H9 (cell line): Measurements from ENCODE around the gene CPXM2. TPM values are rescaled to one million over a fixed set of nuclear protein-coding genes. Genes with fewer than 3 reads are reported as not detected.

Experiments used
- DNase-seq: peaks from one replicate; pipeline ENCODE4 v3.0.0-alpha.2; 2017
- H2AFZ ChIP-seq: one replicate; pipeline ENCODE4 v1.6.1; 2013; ENCODE audit warnings: mild to moderate bottlenecking, low read length, control low read depth, moderate library complexity
- H2AK5ac ChIP-seq: 2 replicates; pipeline ENCODE4 v1.6.1; 2013; ENCODE audit warnings: low read length, control low read depth, mixed read lengths; ENCODE audit not compliant: insufficient read length
- H2BK120ac ChIP-seq: one replicate; pipeline ENCODE4 v1.6.1; 2013; ENCODE audit warnings: low read depth, mild to moderate bottlenecking, low read length, control low read depth, inconsistent platforms; ENCODE audit not compliant: poor library complexity, severe bottlenecking
- H2BK12ac ChIP-seq: 2 replicates; pipeline ENCODE4 v1.6.1; 2013; ENCODE audit warnings: low read length, control low read depth, mixed read lengths, low read depth; ENCODE audit not compliant: insufficient read length
- H2BK15ac ChIP-seq: 2 replicates; pipeline ENCODE4 v1.6.1; 2013; ENCODE audit warnings: low read depth, low read length, control low read depth
- H2BK20ac ChIP-seq: one replicate; pipeline ENCODE4 v1.6.1; 2013; ENCODE audit warnings: low read depth, mild to moderate bottlenecking, low read length, control low read depth, inconsistent platforms; ENCODE audit not compliant: poor library complexity, severe bottlenecking
- H2BK5ac ChIP-seq: 2 replicates; pipeline ENCODE4 v1.6.1; 2013; ENCODE audit warnings: low read length, control low read depth, mixed read lengths; ENCODE audit not compliant: insufficient read length
- H3K14ac ChIP-seq: 2 replicates; pipeline ENCODE4 v1.6.1; 2013; ENCODE audit warnings: low read length, control low read depth; ENCODE audit not compliant: insufficient read depth
- H3K18ac ChIP-seq: 2 replicates; pipeline ENCODE4 v1.6.1; 2013; ENCODE audit warnings: low read depth, mild to moderate bottlenecking, mixed read lengths, low read length, control low read depth; ENCODE audit not compliant: insufficient read length
- H3K23ac ChIP-seq: 2 replicates; pipeline ENCODE4 v1.6.1; 2013; ENCODE audit warnings: low read length, control low read depth, mixed read lengths, low read depth; ENCODE audit not compliant: insufficient read length
- H3K23me2 ChIP-seq: 2 replicates; pipeline ENCODE4 v1.6.1; 2013; ENCODE audit warnings: low read depth, mild to moderate bottlenecking, mixed read lengths, low read length, control low read depth; ENCODE audit not compliant: insufficient read length, poor library complexity, severe bottlenecking
- H3K27ac ChIP-seq: 2 replicates; pipeline ENCODE4 v1.5.1; 2013; ENCODE audit warnings: low read length, control low read depth, mixed read lengths, low read depth; ENCODE audit not compliant: insufficient read length
- H3K27me3 ChIP-seq: 2 replicates; pipeline ENCODE4 v1.6.1; 2013; ENCODE audit warnings: low read length, control low read depth, inconsistent platforms; ENCODE audit not compliant: insufficient read depth
- H3K4ac ChIP-seq: 2 replicates; pipeline ENCODE4 v1.6.1; 2013; ENCODE audit warnings: low read depth, mild to moderate bottlenecking, control low read depth, inconsistent platforms, low read length, moderate library complexity
- H3K4me1 ChIP-seq: 2 replicates; pipeline ENCODE4 v1.6.1; 2013; ENCODE audit warnings: low read length, control low read depth, inconsistent platforms; ENCODE audit not compliant: insufficient read depth
- H3K4me2 ChIP-seq: 2 replicates; pipeline ENCODE4 v1.6.1; 2013; ENCODE audit warnings: low read length, control low read depth, mixed read lengths; ENCODE audit not compliant: insufficient read length, insufficient read depth
- H3K56ac ChIP-seq: 2 replicates; pipeline ENCODE4 v1.6.1; 2013; ENCODE audit warnings: low read depth, mild to moderate bottlenecking, mixed read lengths, low read length, control low read depth; ENCODE audit not compliant: insufficient read length
- H3K79me1 ChIP-seq: 2 replicates; pipeline ENCODE4 v1.6.1; 2013; ENCODE audit warnings: low read depth, mild to moderate bottlenecking, moderate library complexity, low read length, control low read depth, inconsistent platforms; ENCODE audit not compliant: insufficient read depth, poor library complexity, severe bottlenecking
- H3K79me2 ChIP-seq: 2 replicates; pipeline ENCODE4 v1.6.1; 2013; ENCODE audit warnings: low read length, control low read depth, inconsistent platforms; ENCODE audit not compliant: insufficient read depth
- H3K9ac ChIP-seq: 2 replicates; pipeline ENCODE4 v1.6.1; 2013; ENCODE audit warnings: low read length, control low read depth, mixed read lengths; ENCODE audit not compliant: insufficient read length; ENCODE audit errors: extremely low read depth
- H3K9me3 ChIP-seq: one replicate; pipeline ENCODE4 v1.6.1; 2013; ENCODE audit warnings: low read depth, low read length, inconsistent platforms; ENCODE audit not compliant: control insufficient read depth
- H3T11ph ChIP-seq: one replicate; pipeline ENCODE4 v1.6.1; 2013; ENCODE audit warnings: mild to moderate bottlenecking, low read length, control low read depth, inconsistent platforms
- H4K20me1 ChIP-seq: one replicate; pipeline ENCODE4 v1.6.1; 2013; ENCODE audit not compliant: control insufficient read depth, insufficient read length, insufficient read depth
- H4K5ac ChIP-seq: 2 replicates; pipeline ENCODE4 v1.6.1; 2013; ENCODE audit warnings: low read depth, mild to moderate bottlenecking, mixed read lengths, low read length, control low read depth; ENCODE audit not compliant: insufficient read length
- H4K8ac ChIP-seq: replicated peaks from 2 replicates; pipeline ENCODE4 v1.6.1; 2013; ENCODE audit warnings: low read length, control low read depth, mixed read lengths, low read depth; ENCODE audit not compliant: insufficient read length
- H4K91ac ChIP-seq: 2 replicates; pipeline ENCODE4 v1.6.1; 2013; ENCODE audit warnings: low read depth, mild to moderate bottlenecking, moderate library complexity, mixed read lengths, low read length, control low read depth; ENCODE audit not compliant: insufficient read length
- H3K27ac Mint-ChIP-seq, 3 experiments: 2 replicates in 2 of 3; 3 replicates in 1 of 3; pipeline ENCODE4 v1.8.0; 2020 to 2021; ENCODE audit warnings: mixed read lengths in 3 of 3, mild to moderate bottlenecking in 1 of 3, moderate library complexity in 1 of 3
- H3K27me3 Mint-ChIP-seq: 2 replicates; pipeline ENCODE4 v1.8.0; 2021; ENCODE audit warnings: low read depth, mild to moderate bottlenecking, moderate library complexity, mixed read lengths
- H3K36me3 Mint-ChIP-seq, 3 experiments: 2 replicates in 2 of 3; 3 replicates in 1 of 3; pipeline ENCODE4 v1.8.0; 2020 to 2021; ENCODE audit warnings: low read depth in 3 of 3, mixed read lengths in 3 of 3; ENCODE audit not compliant: insufficient read depth in 1 of 3
- H3K4me1 Mint-ChIP-seq, 2 experiments: 2 replicates each; pipeline ENCODE4 v1.8.0; 2020; ENCODE audit warnings: mixed read lengths in 2 of 2
- H3K4me3 Mint-ChIP-seq, 2 experiments: 2 replicates in 1 of 2; 3 replicates in 1 of 2; pipeline ENCODE4 v1.8.0; 2020 to 2021; ENCODE audit warnings: mild to moderate bottlenecking in 2 of 2, mixed read lengths in 2 of 2, moderate library complexity in 1 of 2
- H3K9me3 Mint-ChIP-seq, 2 experiments: 2 replicates in 1 of 2; 3 replicates in 1 of 2; pipeline ENCODE4 v1.8.0; 2020; ENCODE audit warnings: mild to moderate bottlenecking in 2 of 2, mixed read lengths in 2 of 2, moderate library complexity in 1 of 2
- CTCF ChIP-seq: fragments of 200-600 bp; sonication (generic); conservative IDR thresholded peaks from 3 replicates; pipeline ENCODE4 v1.8.0; 2021; ENCODE audit warnings: antibody characterized with exemption, mild to moderate bottlenecking
- WGBS: extraction: QIAGEN DNeasy Blood & Tissue Kit; methylation state at CpG from one replicate; pipeline ENCODE4 v1.1.7; 2013; ENCODE audit warnings: missing lambda C conversion rate, low lambda C conversion rate, mixed read lengths; ENCODE audit not compliant: insufficient read length; ENCODE audit errors: extremely low coverage; 5-methylcytosine and 5-hydroxymethylcytosine counted together
- total RNA-seq: library from RNA; stranded (reverse); gene quantifications from 2 replicates; pipeline ENCODE4 v1.2.1, GENCODE V29; 2021

The CPXM2 gene
- total RNA-seq, 1 experiment from 2014 or later: 1.7 TPM

GRCh38 chr10:123774132-123774742 lies 117.4 kb downstream of the CPXM2 start:
- no peak overlapping the region for H3T11ph ChIP-seq
- WGBS: 100% methylated on average over 1 of the region's 11 CpGs
- H3K4me3 Mint-ChIP-seq: no peak overlapping the region

More at GRCh38 chr10:123774132-123774742, 117.4 kb downstream of the CPXM2 start:
- Histone ChIP-seq H3K9ac (no peak overlapping the region), H3K4ac (no peak overlapping the region), H3K9me3 (no peaks in the 10 kb centered on the region), H2BK12ac (no peak overlapping the region), H4K20me1 (no peaks in the 10 kb centered on the region), H3K14ac (no peak overlapping the region), H2BK15ac (no peak overlapping the region), H4K5ac (no peak overlapping the region), H3K18ac (no peak overlapping the region), H3K23ac (no peak overlapping the region), H4K8ac (no peak overlapping the region), H3K23me2 (no peaks in the 10 kb centered on the region), H2BK20ac (no peak overlapping the region), H3K27me3 (no peaks in the 10 kb centered on the region), H2BK120ac (no peak overlapping the region), H3K79me1 (no peaks in the 10 kb centered on the region), H3K79me2 (no peaks in the 10 kb centered on the region), H4K91ac (no peak overlapping the region), H2AK5ac (no peak overlapping the region), H3K56ac (no peak overlapping the region), H3K4me1 (peaks cover 7% of the 10 kb centered on the region; the same call in 1 of the 2 replicates), H3K4me2 (no peak overlapping the region), H3K27ac (no peak overlapping the region), H2AFZ (no peak overlapping the region), H2BK5ac (no peak overlapping the region)
- H3K4me1 Mint-ChIP-seq: peaks cover 14 to 22% of the 10 kb centered on the region in 2 experiments
- peaks cover 20% of the 10 kb centered on the region for H3K27me3 Mint-ChIP-seq
- H3K36me3 Mint-ChIP-seq: no peaks in the 10 kb centered on the region
- no peak for TF ChIP-seq CTCF
- H3K27ac Mint-ChIP-seq: no peak overlapping the region
- no peaks in the 10 kb centered on the region; a peak in 1 of 5 replicates for H3K9me3 Mint-ChIP-seq
- no peak for DNase-seq
